ENCODE data around the gene RTN3.

RTN3 gene

GRCh38 chr11:63745304-63746170 lies 64.2 kb downstream of the RTN3 start:
- no peaks in the 10 kb centered on the region for H3K9me3 Mint-ChIP-seq
- H3K36me3 Mint-ChIP-seq: no peaks in the 10 kb centered on the region
- H3K4me1 Mint-ChIP-seq: no peaks in the 10 kb centered on the region
- H3K4me3 Mint-ChIP-seq: no peak overlapping the region
- no peak overlapping the region for H3K27ac Mint-ChIP-seq
- ATAC-seq (ENCODE audit: low read depth) (no peak), DNase-seq (ENCODE audit: low spot score in 2 of 2) (no peak)
- no peaks in the 10 kb centered on the region for H3K27me3 Mint-ChIP-seq

- ATAC-seq (ENCODE audit: low read depth) (no peak), DNase-seq (ENCODE audit: low spot score in 2 of 2) (no peak)
- H3K9me3 Mint-ChIP-seq: no peaks in the 10 kb centered on the region
- no peak overlapping the region for H3K4me3 Mint-ChIP-seq
- no peak overlapping the region for H3K27ac Mint-ChIP-seq
- H3K27me3 Mint-ChIP-seq: no peaks in the 10 kb centered on the region
- peaks cover 3% of the 10 kb centered on the region for H3K36me3 Mint-ChIP-seq
- H3K4me1 Mint-ChIP-seq: no peaks in the 10 kb centered on the region
Measured at GRCh38 chr11:63747011-63747410, 65.7 kb downstream of the RTN3 start.

GRCh38 chr11:63749624-63750023 lies 68.3 kb downstream of the RTN3 start:
- ATAC-seq (ENCODE audit: low read depth) (no peak), DNase-seq (ENCODE audit: low spot score in 2 of 2) (no peak)
- H3K4me1 Mint-ChIP-seq: no peaks in the 10 kb centered on the region
- H3K27me3 Mint-ChIP-seq: no peaks in the 10 kb centered on the region
- peaks cover 5% of the 10 kb centered on the region for H3K36me3 Mint-ChIP-seq
- no peak overlapping the region for H3K4me3 Mint-ChIP-seq
- no peaks in the 10 kb centered on the region for H3K9me3 Mint-ChIP-seq
- no peak overlapping the region for H3K27ac Mint-ChIP-seq

DNA sequence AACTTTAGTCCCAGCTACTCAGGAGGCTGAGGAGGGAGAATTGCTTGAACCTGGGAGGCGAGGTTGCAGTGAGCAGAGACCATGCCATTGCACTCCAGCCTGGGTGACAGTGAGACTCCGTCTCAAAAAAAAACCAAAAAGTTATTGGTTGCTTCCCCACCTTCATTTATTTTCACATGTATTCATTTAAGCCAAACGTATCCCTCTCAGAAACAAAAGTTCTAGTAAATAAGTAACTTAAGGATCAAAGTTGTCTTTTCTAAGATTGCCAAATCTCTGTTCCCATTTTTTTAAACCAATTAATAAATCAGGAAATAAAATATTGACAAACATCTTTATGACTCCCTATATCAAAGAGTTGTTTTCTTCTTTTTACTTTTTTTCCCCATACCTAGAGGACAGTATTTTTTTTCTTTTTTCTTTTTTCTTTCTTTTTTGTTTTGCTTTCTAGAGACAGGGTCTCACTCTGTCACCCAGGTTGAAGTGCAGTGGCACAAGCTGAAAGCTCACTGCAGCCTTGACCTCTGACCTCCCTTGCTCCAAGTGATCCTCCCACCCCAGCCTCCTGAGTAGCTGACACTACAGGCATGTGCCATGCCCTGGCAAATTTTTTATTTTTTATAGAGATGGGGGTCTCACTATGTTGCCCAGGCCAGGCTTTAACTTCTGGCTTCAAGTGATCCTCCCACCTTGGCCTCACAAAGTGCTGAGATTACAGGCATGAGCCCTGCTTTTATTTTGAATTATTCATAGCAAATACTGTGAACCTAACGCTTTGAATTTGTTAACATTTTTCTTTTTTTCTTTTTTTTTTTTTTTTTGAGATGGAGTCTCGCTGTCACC lies 75.8 kb downstream of the RTN3 start:
- Mint-ChIP-seq H3K4me3 (no peak overlapping the region), H3K9me3 (no peaks in the 10 kb centered on the region), H3K27me3 (no peaks in the 10 kb centered on the region), H3K4me1 (no peaks in the 10 kb centered on the region), H3K36me3 (peaks cover 4% of the 10 kb centered on the region), H3K27ac (no peak overlapping the region)
- ATAC-seq (ENCODE audit: low read depth): no peak
- DNase-seq (ENCODE audit: low spot score in 2 of 2): no peak

GRCh38 chr11:63760487-63761079 lies 79.3 kb downstream of the RTN3 start:
- no peaks in the 10 kb centered on the region for H3K4me1 Mint-ChIP-seq
- no peak for DNase-seq (ENCODE audit: low spot score in 2 of 2)
- H3K27ac Mint-ChIP-seq: no peak overlapping the region
- H3K27me3 Mint-ChIP-seq: no peaks in the 10 kb centered on the region
- ATAC-seq (ENCODE audit: low read depth): no peak
- H3K9me3 Mint-ChIP-seq: no peaks in the 10 kb centered on the region
- H3K36me3 Mint-ChIP-seq: peaks cover 1% of the 10 kb centered on the region
- H3K4me3 Mint-ChIP-seq: no peak overlapping the region

DNA sequence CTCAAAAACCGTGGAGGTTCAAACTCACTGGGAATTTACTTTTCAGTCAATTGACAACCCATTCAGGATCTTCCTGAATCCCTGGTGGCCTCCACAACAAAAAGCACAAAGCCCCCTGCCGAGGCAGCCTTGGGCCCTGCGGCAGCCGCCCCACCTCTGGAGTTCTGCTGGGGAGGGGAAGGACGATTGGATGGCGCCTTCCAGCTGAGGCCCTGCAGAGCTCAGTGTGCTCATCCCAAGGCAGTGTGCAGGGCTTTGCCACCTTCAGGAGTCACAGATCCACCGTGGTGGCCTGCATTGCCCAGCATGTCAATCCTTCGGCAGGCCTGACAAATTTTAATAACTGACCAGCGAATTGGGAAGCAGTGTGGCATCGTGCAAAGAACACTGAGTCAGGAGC lies 79.9 kb downstream of the RTN3 start:
- Mint-ChIP-seq H3K9me3 (no peaks in the 10 kb centered on the region), H3K4me3 (no peak overlapping the region), H3K27ac (no peak overlapping the region), H3K36me3 (peaks cover 1% of the 10 kb centered on the region), H3K27me3 (no peaks in the 10 kb centered on the region), H3K4me1 (no peaks in the 10 kb centered on the region)
- no peak for DNase-seq (ENCODE audit: low spot score in 2 of 2)
- no peak for ATAC-seq (ENCODE audit: low read depth)

DNA sequence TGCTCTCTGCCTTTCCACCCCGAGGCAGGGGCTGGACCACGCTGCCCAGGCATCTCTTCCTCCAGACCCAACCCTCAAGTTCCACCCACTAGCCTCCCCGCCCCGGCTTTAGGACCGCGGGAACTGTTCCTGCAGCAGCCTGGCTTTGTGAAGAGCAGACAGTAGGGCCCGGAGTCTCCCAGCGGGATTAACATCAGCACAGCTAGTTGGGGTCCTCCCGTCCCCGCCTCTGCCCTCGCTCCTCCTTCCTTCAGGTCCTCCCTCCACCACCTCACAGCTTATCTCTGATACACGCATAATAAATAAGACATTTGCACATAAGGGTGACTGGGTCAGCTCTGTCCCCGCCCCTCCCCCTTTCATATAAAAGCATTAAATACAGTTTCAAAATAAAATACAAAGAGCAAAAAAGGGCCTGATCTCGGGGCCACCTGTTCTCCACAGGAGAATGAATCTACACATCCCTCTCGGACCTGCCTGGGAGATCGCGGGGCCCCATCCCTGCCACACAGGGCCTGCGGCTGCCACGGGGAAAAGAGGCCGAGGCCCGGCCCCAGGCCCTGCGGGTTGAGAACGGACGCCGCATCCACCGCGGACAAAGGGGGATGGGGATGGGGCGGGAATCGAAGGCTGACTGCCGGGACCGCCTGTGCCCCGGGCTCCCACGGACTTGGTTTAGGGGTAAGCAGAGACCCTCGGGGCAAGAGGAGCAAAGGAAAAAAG lies 80.8 kb downstream of the RTN3 start:
- Mint-ChIP-seq H3K36me3 (peaks cover 1% of the 10 kb centered on the region), H3K27me3 (no peaks in the 10 kb centered on the region), H3K9me3 (no peaks in the 10 kb centered on the region), H3K4me3 (no peak overlapping the region), H3K27ac (no peak overlapping the region), H3K4me1 (no peaks in the 10 kb centered on the region)
- DNase-seq (ENCODE audit: low spot score in 2 of 2) (no peak), ATAC-seq (ENCODE audit: low read depth) (no peak)

DNA sequence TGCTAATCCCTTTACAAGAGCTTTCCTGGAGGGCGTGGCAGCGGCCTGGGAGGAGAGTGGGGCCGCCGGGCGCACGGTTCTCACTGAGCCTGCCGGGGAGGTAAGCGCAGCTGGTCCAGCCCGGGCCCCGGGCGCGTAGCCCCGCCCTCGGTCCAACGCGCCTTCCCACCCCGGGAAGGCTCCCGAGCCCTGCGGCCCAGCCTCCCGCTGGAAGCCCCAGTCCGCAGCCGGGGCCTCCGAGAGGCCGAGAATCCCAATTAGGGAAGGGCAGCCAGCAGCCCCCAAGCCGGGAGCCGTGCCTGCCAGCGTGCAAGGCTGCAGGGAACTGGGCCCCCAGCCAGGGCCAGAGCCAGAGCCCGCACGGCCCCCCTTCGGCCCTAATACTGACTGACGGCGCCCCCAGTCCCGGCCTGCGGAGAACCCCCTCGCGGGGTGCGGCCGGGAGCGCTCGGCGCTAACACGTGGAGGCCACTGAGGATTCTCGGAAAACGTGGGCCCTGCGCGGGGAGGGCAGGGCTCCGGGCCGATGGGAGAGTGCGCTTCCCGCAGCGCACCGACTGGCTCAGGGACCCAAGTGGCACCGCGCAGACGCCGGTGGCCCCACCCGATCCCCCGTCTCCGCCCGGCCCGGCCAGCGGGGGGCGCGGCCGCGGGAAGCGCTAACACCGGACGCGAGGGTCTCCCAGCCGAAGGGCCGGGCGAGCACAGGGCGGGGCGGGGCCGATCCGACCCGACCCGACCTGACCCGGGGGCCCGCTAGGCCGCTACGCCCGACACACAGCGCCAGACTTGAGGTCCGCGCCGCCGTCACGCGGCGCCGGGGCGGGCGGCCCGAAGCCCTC lies 81.6 kb downstream of the RTN3 start:
- Mint-ChIP-seq H3K27me3 (no peaks in the 10 kb centered on the region), H3K27ac (no peak overlapping the region), H3K4me1 (peaks cover 4% of the 10 kb centered on the region), H3K9me3 (no peaks in the 10 kb centered on the region), H3K4me3 (no peak overlapping the region), H3K36me3 (no peaks in the 10 kb centered on the region)
- DNase-seq (ENCODE audit: low spot score in 2 of 2) (no peak), ATAC-seq (ENCODE audit: low read depth) (no peak)

DNA sequence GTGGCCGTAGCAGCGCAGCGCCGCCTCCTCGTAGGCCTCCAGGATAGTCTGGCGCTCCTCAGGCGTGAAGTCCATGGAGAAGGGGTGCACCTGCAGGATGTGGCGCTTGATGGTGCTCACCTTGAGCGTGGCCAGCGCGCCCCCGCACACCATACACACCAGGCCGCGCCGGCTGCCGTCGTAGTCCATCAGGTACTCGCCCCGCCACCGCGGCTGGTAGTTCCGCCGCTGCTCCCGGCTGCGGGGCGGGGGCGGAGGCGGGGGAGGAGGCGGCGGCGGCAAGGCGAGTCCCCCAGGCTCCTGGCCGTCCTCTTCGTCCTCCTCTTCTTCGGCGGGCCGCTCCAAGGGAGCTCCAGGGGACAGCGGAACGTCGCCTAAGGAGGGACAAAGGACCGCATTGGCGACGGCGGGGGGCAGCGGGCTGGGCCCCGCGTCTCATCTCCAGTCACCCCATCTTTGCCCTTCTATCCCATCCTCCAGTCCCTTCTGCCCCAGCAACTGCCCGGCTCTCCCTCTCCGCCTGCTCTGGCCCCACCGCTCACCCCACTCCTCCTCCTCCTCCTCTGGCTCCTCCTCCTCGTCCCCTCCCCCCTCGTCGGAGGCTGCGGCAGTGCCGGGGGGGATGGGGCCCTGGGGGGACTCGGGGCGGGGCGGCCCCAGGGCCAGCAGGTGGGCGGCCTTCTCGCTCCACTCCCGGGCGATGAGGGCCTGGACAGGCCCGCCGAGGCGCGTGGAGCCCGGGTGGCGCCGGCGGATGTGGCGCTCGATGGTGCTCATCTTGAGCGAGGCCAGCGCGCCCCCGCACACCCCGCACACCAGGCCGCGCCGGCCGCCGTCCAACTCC lies 82.4 kb downstream of the RTN3 start:
- Mint-ChIP-seq H3K9me3 (no peaks in the 10 kb centered on the region), H3K27ac (no peak overlapping the region), H3K36me3 (no peaks in the 10 kb centered on the region), H3K4me1 (peaks cover 4% of the 10 kb centered on the region), H3K27me3 (no peaks in the 10 kb centered on the region), H3K4me3 (no peak overlapping the region)
- DNase-seq (ENCODE audit: low spot score in 2 of 2) (no peak), ATAC-seq (ENCODE audit: low read depth) (no peak)

GRCh38 chr11:63764340-63764678 lies 83.0 kb downstream of the RTN3 start:
- H3K9me3 Mint-ChIP-seq: no peaks in the 10 kb centered on the region
- DNase-seq (ENCODE audit: low spot score in 2 of 2) (no peak), ATAC-seq (ENCODE audit: low read depth) (no peak)
- peaks cover 4% of the 10 kb centered on the region for H3K4me1 Mint-ChIP-seq
- H3K36me3 Mint-ChIP-seq: no peaks in the 10 kb centered on the region
- H3K4me3 Mint-ChIP-seq: no peak overlapping the region
- H3K27ac Mint-ChIP-seq: no peak overlapping the region
- no peaks in the 10 kb centered on the region for H3K27me3 Mint-ChIP-seq

GRCh38 chr11:63764679-63765647 lies 83.7 kb downstream of the RTN3 start:
- no peak for ATAC-seq (ENCODE audit: low read depth)
- no peaks in the 10 kb centered on the region for H3K36me3 Mint-ChIP-seq
- H3K4me1 Mint-ChIP-seq: peaks cover 4% of the 10 kb centered on the region
- no peaks in the 10 kb centered on the region for H3K9me3 Mint-ChIP-seq
- H3K27ac Mint-ChIP-seq: no peak overlapping the region
- no peak overlapping the region for H3K4me3 Mint-ChIP-seq
- no peak for DNase-seq (ENCODE audit: low spot score in 2 of 2)
- H3K27me3 Mint-ChIP-seq: no peaks in the 10 kb centered on the region

All from memory B cell (primary cell).